AG04449 (cell line): ENCODE results near the gene HNRNPH2.

ENCODE experiments used
- CTCF ChIA-PET: fragments of 350-600 bp; formaldehyde crosslinking; extraction: SDS; loops from one replicate; lab custom pipeline; 2021; ENCODE audit warnings: antibody characterized with exemption; lab: Yijun Ruan, JAX
- POLR2A ChIA-PET: fragments of 400-600, 350-600 bp; formaldehyde crosslinking; extraction: SDS; loops from one replicate; lab custom pipeline; 2020; ENCODE audit warnings: antibody characterized with exemption, inconsistent platforms; lab: Yijun Ruan, JAX
- DNase-seq: peaks from one replicate; pipeline ENCODE4 v3.0.0-alpha.2; 2010; ENCODE audit warnings: low read depth, low spot score
- H3K4me3 ChIP-seq: 2 replicates; pipeline ENCODE4 v1.5.1; 2011; ENCODE audit warnings: low read depth, mild to moderate bottlenecking, control low read depth, low read length
- CTCF ChIP-seq: IDR thresholded peaks from one replicate; pipeline ENCODE4 v1.5.1; 2011; ENCODE audit warnings: mild to moderate bottlenecking, moderate library complexity, low read length, control low read depth, inconsistent platforms; ENCODE audit not compliant: insufficient read depth; ENCODE audit errors: missing control alignments

The HNRNPH2 gene

GRCh38 chrX:101460669-101461068, 52.6 kb downstream of the HNRNPH2 start:
- H3K4me3 ChIP-seq = no peak overlapping the region
- TF ChIP-seq CTCF = no peak
- DNase-seq = no peak
- ChIA-PET POLR2A (no interaction called here), CTCF (interaction anchor here (0.6 to 1.3 kb wide), 4 partner anchors 16 to 90 kb away, joined by 3 read pairs; partner anchors contain the start of gene ARMCX1)

GRCh38 chrX:101462892-101463291, 54.9 kb downstream of the HNRNPH2 start:
- ChIA-PET POLR2A (no interaction called here), CTCF (no interaction called here)
- peak; percentile 32 for TF ChIP-seq CTCF
- DNase-seq = no peak
- no peak overlapping the region for H3K4me3 ChIP-seq
